ENCODE data around the gene EVA1C. TPM values are rescaled to one million over a fixed set of nuclear protein-coding genes. Genes with fewer than 3 reads are reported as not detected.

Gene EVA1C
- total and polyA plus RNA-seq, 2 donors from 2014 or later, result 13.8 to 63.4 TPM

DNA sequence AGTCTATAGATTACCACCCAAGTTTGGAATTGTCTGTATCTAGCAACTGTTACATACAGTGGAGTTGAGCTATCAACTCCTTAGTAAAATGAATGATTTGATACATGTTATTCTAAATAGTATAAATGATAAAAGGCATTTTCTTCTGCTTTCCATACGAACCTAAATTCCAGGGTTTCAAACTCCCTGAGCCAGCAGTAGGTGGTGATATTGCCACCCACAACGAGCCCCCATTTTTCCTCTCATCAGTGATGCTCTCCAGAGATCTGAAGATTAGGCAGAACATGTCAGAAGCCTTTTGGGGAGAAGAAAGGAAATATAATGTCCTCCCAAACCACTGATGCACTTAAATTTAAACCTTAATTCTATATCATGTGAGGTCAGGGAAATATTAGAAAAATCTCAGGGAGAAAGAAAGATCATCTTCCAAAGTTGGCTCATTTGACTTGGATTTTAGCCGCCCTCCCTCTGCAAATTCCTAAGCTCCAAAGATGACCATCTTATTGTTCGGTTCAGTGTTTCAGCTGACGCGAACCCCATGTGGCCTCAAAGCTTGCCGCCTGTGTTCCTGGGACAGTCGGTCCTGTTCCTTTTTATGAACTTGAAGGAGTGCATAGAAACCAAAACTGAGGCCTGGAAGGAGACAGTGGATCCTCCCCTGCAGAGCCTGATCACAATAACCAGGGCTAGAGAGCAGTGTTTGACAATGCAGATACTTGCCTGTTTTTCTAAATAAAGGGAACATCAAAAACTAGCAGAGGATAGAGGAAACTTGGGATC is 2.3 kb downstream of the EVA1C start:
- no peaks in the 10 kb centered on the region for H3K36me3 ChIP-seq (ENCODE audit: control insufficient read depth in 2 of 3, insufficient read depth in 3 of 3, low read length in 3 of 3)
- H3K4me3 ChIP-seq (ENCODE audit: low read length in 3 of 3), result no peak overlapping the region
- DNase-seq (peak in 1 of 5 donors; percentile 32), FAIRE-seq (no peak)
- H3K27ac ChIP-seq (ENCODE audit: low read depth in 2 of 2, low read length in 2 of 2), result no peak overlapping the region
- TF ChIP-seq CTCF (IDR thresholded peaks at IDR 0.05; ENCODE audit: borderline replicate concordance, extremely low read depth, insufficient read depth), result no peak
- H3K4me1 ChIP-seq (ENCODE audit: control insufficient read depth in 2 of 3, insufficient read depth in 2 of 3, low read depth in 1 of 3, low read length in 3 of 3), result peaks cover 0 to 7% (median 0%) of the 10 kb centered on the region in 3 donors
- no peak overlapping the region for H3K9ac ChIP-seq (ENCODE audit: low read length in 3 of 3)
- H3K9me3 ChIP-seq (ENCODE audit: control insufficient read depth in 2 of 3, insufficient read depth in 1 of 3, low read length in 3 of 3), result no peaks in the 10 kb centered on the region
- no peaks in the 10 kb centered on the region for H3K27me3 ChIP-seq (ENCODE audit: control insufficient read depth, insufficient read depth, low read length)
- intact Hi-C loops (cut with DNase I), result no loop called here

DNA sequence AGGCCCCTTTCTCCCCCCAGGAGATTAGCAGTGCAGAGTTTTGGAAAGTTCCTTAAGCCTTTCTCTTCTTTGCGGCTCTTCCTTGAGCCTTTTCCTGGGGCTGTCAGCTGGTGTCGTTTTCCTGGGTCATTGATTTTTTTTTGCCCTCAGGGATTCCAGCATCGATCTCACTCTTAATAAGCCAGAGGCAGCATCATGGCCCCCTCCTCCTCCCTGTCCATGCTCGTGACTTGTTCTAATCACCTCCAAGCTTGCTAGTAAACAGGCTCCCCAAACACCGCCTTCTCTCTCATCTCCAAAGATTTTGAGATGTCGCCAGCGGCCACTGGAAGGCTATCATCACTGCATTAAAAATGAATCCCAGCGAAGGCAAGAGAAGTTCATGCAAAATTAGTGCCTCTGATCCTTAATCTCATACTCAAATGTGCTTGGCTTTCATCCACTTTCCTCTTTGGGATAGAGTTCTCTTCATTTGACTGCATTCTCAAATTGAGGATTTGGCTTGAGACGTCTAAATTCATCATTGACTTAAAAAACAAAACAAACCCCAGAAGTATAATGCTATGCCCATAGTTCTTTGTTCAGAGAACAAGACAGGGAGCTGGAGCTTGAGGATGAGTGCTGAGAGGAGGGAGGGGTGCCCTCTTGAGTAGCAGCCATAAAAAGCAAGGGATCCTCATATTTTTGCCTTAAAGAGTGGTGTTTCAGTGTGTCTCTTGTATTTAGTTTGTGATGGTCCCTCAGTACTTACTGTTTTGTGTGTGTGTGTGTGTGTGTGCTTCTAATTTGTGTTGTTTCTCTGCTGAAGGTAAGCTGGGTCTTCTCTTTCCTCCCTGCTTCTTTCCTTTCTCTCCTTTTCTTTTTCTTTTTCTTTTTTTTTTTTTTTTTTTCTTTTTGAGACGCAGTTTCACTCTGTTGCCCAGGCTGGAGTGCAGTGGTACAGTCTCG is 3.2 kb downstream of the EVA1C start:
- H3K27me3 ChIP-seq (ENCODE audit: control insufficient read depth, insufficient read depth, low read length), result no peaks in the 10 kb centered on the region
- FAIRE-seq (no peak), DNase-seq (no peak)
- no peak overlapping the region for H3K27ac ChIP-seq (ENCODE audit: low read depth in 2 of 2, low read length in 2 of 2)
- TF ChIP-seq CTCF (IDR thresholded peaks at IDR 0.05; ENCODE audit: borderline replicate concordance, extremely low read depth, insufficient read depth), result no peak
- H3K4me1 ChIP-seq (ENCODE audit: control insufficient read depth in 2 of 3, insufficient read depth in 2 of 3, low read depth in 1 of 3, low read length in 3 of 3), result peaks cover 0 to 7% (median 0%) of the 10 kb centered on the region in 3 donors
- no peaks in the 10 kb centered on the region for H3K36me3 ChIP-seq (ENCODE audit: control insufficient read depth in 2 of 3, insufficient read depth in 3 of 3, low read length in 3 of 3)
- no peak overlapping the region for H3K9ac ChIP-seq (ENCODE audit: low read length in 3 of 3)
- intact Hi-C loops (cut with DNase I), result no loop called here
- H3K9me3 ChIP-seq (ENCODE audit: control insufficient read depth in 2 of 3, insufficient read depth in 1 of 3, low read length in 3 of 3), result no peaks in the 10 kb centered on the region
- H3K4me3 ChIP-seq (ENCODE audit: low read length in 3 of 3), result no peak overlapping the region

DNA sequence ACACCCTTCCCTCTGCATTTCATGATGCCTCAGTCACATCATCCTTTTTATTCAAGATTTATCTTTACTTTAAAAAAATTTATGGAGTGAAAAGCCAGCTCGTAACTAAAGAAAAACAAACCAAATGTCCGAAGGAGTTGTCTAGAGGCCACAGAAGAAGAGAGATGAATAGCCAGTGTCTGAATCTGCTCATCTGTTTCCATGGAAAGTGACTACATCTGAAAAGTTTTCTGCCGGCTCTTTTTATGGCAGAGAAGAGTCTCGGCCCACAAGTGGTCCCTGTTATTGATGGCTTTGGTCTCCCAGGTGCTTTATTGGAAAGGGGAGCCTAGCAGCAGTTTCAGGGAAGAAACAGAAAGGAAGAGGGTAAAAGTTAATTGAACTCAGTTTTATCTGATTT is 5.6 kb downstream of the EVA1C start:
- H3K4me3 ChIP-seq (ENCODE audit: low read length in 3 of 3), result no peak overlapping the region
- no peak overlapping the region for H3K27ac ChIP-seq (ENCODE audit: low read depth in 2 of 2, low read length in 2 of 2)
- intact Hi-C loops (cut with DNase I), result no loop called here
- DNase-seq (no peak), FAIRE-seq (no peak)
- no peaks in the 10 kb centered on the region for H3K9me3 ChIP-seq (ENCODE audit: control insufficient read depth in 2 of 3, insufficient read depth in 1 of 3, low read length in 3 of 3)
- no peaks in the 10 kb centered on the region for H3K36me3 ChIP-seq (ENCODE audit: control insufficient read depth in 2 of 3, insufficient read depth in 3 of 3, low read length in 3 of 3)
- H3K9ac ChIP-seq (ENCODE audit: low read length in 3 of 3), result no peak overlapping the region
- H3K4me1 ChIP-seq (ENCODE audit: control insufficient read depth in 2 of 3, insufficient read depth in 2 of 3, low read depth in 1 of 3, low read length in 3 of 3), result peaks cover 0 to 3% (median 0%) of the 10 kb centered on the region in 3 donors
- no peaks in the 10 kb centered on the region for H3K27me3 ChIP-seq (ENCODE audit: control insufficient read depth, insufficient read depth, low read length)
- no peak for TF ChIP-seq CTCF (IDR thresholded peaks at IDR 0.05; ENCODE audit: borderline replicate concordance, extremely low read depth, insufficient read depth)
